ENCODE results near the gene EIPR1.

Gene EIPR1

DNA sequence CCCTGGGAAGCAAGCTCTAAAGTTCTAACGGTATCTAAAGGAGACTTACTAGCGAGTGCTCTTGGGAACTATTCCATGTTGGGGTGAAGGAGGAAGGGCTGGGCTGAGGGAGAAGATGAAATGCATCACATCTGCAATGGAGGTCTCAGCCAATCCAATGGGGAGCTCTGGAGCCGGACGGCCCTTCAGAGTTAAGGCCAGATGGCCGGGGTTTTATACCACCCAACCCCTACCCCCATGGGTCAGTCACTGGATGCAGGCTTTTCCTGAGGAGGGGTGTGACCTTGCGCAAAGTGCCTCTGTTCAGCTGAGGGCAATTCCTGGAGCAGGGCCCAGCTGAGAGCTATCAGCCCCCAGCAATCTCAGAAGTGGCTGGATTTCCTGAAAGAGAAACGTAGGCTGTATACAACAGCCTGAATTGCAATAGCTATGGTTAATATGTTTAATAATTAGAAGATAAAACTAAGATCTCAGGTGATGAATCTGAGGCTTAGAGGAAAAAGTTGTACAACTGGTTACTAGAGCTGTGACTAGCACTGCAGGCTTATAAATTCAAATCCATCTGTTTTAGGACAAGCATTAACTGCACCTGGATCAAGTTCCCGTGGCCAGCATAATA, 21.6 kb downstream of the EIPR1 start:
- no peak for DNase-seq

DNA sequence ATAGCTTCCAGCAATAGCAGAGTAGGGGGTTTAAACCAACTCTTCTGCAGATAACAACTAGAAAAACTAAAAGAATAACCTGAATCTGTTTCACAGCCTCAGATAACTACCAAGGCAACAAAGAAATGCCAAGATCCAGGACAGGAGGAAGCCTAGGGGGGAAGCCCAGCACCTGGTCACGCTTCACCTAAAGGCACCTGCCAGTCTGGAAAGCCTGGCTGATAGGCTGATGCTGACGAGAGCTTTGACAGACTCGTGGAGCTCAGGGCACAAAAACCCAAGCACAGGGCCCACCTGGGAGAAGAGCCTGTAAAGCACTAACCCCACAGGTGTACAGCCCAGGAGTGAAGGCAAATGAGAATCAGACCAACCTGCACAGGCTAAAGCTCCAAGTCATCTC, 22.6 kb downstream of the EIPR1 start:
- no peak for DNase-seq

DNA sequence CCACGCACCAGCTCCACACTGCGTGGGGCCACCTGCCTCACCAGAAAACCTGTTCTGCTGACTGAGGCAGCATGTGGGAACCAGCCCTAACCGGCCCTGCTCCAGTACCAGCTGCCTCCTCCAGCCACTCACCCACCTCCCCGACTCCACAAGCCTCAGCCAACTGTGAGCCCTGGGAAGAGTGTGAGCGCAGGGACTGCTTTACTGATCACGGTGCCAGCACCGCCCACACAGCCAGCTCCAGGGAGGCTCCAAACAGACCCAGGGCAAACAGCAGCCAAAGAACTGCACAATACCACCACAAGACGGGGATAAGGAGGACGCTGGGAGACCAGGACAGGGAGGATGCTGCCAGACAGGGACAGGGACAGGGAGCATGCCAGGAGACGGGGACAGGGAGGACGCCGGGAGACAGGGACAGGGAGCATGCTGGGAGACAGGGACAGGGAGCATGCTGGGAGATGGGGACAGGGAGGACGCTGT, 28.4 kb downstream of the EIPR1 start:
- DNase-seq: no peak

DNA sequence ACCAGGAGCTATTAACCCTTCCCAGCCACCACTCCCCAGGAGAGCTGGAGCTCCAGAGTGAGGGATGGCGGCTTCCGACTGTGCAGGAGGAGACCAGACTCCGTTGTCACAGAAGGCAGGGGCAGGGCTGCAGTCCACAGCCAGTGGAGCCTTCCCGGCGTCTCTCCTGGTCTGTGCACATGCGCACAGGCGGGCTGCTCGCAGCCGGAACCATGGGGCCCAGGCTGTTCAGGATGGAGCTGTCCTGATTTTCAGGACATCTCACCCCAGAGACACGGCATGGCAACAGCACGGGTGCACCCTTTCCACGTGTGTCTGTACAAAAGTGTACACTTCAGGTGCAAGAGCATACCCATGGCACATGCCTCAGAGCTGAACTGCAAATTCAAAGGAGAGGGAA, 28.9 kb downstream of the EIPR1 start:
- no peak for DNase-seq

DNA sequence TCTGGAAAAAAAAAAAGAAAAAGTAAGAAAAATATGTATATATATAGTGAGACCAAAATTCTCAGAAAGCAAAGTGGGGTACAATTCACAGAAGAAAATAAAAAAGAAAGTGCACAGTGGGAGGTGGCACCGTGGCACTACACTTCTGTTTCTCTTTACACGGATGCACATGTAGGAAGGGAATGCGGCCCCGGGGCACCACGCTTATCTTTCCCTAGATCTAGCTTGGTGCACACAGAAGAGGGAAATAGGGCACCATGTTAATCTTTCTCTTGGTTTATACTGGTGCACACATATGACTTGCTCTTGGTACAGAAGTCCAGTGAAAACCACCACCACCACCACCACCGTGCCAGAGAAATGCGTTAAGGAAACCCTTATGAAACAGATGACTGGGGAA, 32.0 kb downstream of the EIPR1 start:
- no peak for DNase-seq

DNA sequence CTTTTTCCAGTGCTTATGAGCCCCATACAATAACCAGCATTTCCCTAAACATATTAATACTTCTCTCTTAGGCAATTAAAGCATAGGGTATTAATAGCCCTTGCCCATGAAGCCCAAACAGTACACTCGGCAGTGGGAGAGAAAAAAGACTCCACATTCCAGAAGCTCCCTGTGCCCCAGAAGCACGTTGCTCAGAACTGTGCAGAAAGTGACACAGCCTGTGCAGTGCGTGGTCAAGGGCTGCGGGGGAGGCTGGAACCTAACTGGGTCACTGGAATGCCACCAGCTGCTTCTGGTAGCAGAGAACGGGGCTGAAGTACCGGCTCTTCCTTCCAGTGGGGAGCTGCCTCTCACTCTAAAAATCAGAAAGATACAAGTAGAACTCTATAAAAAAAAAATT, 32.7 kb downstream of the EIPR1 start:
- DNase-seq: no peak

DNA sequence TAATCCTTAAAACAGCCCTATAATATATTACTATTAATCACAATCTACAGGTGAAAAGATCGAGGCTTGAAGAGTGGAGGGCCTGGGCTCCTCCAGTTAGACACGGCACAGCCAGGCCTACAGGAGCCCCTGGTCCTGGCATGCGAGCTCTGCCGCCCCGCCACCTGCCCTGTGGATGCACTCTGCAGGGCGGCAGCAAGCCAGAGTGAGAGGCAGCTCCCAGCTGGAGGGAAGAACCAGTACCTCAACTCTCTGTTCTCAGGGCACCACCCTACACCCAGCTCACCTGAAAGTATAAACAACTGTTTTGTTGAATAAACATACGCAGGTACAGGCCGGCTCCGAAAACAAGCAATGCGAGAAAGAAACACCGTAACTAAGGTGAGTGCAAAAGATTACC, 34.6 kb downstream of the EIPR1 start:
- no peak for DNase-seq

DNA sequence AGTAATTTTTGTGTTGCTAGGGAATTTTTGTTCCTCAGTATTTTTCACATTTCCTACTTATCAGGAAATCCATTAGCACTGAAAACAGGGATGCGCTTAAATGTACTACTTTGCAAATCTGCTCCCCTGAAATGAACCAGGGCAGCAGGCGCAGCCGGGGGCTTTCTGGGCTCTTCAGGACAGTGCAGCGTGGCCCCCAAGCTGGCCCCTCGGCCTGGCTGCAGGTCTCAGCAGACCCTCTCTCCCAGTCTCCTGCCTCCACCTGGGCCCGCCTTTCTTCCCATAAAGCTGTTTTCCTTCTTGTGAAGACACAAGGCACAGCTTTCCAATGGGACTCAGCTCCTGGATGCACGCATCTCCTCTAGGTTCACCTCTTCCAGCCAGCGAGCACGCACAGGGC, 35.3 kb downstream of the EIPR1 start:
- no peak for DNase-seq

DNA sequence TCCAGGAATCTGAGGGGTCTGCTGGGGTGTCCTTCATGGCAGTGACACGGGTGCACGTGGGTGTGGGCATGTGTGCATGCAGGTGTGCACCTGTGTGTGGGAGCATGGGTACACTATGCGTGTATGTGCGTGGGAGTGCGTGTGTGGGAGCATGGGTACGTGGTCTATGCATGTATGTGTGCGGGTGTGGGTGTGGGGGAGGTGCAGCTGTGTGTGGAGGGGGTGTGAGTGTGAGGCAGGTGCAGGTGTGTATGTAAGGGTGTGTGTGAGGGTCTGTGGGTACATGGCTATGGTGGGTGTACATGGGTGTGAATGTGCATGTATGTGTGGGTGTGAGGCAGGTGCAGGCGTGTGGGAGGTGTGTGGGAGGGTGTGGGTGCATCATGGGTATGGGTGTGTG, 36.3 kb downstream of the EIPR1 start:
- no peak for DNase-seq

DNA sequence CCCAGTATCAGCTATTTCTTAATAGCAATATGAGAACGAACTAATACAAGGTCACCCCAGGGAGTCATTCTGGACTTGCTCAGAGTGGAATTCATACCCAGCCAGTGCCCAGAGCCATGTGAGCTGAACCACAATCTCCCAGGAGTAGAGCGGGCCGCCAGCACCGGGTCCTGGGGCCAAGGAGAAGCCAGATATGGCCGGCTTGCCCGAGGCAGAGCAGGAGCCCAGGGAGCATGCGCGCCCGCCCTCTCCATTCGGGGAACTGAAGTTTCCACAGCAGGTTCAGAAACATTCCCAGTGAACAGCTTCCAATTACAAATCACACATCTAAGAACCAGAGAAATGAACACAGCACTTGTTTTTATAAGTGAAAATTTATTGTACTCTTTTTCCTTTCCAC, 37.5 kb downstream of the EIPR1 start:
- DNase-seq: no peak

DNA sequence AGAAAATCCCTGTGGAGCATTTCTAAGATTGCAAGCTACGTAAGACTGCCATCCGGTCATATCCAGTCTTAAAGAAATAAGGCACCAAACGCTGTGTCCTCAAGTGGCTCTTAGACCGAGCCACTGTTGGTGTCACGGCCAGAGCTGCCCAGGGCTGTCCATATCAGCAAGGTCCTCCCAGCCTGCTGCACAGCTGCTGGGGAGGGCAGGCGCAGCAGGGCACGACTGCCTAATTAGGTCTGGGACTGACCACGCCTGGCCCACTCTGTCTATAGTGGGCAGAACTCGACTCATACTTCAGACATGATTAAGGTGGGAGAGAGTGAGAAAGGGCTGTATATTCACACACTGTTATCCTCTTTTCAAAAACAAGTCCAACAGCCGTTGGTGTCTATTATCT, 39.3 kb downstream of the EIPR1 start:
- no peak for DNase-seq

DNA sequence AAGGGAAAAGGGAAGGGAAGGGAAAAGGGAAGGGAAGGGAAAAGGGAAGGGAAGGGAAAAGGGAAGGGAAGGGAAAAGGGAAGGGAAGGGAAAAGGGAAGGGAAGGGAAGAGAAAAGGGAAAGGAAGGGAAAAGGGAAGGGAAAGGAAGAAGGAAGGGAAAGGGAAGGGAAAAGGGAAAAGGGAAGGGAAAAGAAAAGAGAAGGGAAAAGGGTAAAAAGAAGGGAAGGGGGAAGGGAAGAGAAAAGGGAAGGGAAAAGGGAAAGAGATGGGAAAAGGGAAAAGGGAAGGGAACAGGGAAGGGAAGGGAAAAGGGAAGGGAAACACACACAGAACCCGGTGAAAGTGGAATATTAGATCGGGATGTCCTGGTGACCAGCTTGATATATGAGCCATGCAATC, 40.8 kb downstream of the EIPR1 start:
- DNase-seq: no peak

DNA sequence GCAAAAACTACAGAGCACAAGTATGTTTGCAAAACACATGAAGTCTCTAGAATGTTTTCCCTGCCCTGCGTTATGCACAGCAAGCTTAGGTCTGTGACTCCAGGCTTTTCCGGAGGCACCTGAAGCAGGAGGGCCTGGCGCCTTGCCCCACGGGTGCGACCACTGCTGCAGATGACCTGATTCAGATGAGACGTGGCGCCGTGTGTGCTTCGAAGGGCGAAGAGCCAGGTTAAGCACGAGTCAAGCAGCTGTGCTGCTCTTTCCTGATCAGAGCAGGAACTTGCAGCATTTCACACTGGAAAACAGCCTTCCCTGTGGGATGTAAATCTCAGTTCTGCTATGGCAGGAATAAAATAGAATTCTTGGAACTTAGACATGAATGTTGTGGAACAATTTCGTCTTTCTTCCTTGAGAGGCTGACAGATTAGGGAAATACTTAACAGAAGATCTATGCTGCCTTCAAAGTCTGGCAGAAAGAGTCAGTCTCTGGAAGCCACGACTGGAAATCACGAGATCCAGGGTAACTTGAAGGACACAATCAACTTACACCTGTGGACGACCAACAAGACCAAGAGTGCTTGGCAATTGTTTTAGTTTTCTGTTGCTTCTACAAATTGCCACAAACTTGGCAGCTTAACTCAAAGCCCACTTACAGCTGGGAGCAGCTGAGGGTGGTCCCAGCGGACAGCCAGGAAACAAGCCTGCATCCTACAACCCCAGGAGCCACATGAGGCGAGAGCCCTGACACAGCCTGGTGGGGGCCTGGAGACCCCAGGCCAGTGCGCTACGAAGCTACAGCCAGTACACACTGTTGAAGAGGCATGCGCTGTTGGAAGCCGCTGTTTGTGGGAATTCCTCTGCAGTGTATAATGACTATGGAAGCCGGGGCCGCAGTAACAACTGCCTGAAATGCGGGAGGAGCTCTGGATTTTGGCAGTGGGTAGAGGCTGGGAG, 42.9 kb downstream of the EIPR1 start:
- no peak for DNase-seq

DNA sequence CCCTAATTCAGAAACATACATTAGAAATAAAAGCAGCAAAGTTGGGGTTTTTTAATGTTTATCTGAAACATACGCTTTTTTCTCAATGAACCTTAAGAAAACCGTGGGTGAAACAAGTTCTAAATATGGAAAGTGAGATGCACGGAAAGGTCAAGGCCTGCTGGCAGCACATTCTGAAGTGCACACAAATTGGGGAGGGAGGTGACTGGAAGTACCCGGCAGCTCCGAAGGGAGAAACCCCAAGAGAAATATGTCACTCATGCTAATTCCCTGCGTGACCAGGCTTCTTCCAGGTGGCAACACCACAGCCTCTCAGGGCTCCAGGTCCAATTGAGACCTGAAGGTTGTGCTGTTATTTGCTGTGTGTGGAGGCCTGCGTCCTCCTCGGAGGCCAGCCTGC, 45.5 kb downstream of the EIPR1 start:
- no peak for DNase-seq

DNA sequence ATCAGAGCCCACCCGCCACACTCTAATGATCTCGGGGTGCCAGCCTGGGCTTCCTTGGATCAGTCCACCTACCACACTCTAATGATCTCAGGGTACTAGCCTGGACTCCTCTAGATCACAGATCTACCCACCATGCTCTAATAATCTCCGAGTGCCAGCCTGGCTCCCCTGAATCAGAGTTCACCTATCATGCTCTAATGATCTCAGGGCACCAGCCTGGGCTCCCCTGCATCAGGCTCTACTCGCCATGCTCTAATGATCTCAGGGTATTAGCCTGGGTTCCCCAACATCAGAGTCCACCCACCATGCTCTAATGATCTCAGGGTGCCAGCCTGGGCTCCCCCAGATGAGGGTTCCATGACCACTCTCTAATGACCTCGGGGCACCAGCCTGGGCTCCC, 48.1 kb downstream of the EIPR1 start:
- DNase-seq: no peak

DNA sequence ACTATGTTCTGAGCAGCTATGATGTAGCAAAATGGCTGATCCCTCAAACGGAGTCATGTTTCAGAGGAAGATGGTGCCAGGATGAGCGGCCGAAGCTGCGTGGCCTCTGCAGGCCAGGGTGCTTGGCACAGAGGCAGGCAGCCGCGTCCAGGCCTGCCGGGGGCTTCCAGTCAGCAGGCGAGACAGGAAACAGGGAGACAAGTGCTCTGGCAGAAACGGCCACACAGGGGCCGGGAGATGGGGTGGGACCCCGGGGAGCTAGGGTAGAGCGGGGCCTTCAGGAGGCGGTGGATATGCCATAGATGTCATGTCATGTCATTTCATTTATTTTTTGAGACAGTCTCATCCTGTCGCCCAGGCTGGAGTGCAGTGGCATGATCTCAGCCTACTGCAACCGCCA, 50.7 kb downstream of the EIPR1 start:
- DNase-seq: no peak

DNA sequence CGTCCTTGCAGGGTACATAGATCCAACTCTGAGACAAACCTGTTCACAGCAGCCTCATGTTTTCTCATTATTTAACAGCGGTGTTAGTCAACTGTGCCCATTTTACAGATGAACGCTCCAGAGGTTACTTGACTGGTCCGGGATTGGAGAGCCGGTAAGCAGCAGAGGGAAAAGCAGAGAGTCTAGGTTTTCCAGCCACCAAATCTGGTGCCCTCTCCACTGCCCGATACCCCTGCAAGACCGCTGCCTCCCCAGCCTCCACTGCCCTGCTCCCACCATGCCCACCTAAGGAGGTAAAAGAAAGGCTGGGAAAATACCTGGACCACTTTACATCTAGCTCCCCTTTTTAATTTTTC, 51.5 kb downstream of the EIPR1 start:
- DNase-seq: no peak

DNA sequence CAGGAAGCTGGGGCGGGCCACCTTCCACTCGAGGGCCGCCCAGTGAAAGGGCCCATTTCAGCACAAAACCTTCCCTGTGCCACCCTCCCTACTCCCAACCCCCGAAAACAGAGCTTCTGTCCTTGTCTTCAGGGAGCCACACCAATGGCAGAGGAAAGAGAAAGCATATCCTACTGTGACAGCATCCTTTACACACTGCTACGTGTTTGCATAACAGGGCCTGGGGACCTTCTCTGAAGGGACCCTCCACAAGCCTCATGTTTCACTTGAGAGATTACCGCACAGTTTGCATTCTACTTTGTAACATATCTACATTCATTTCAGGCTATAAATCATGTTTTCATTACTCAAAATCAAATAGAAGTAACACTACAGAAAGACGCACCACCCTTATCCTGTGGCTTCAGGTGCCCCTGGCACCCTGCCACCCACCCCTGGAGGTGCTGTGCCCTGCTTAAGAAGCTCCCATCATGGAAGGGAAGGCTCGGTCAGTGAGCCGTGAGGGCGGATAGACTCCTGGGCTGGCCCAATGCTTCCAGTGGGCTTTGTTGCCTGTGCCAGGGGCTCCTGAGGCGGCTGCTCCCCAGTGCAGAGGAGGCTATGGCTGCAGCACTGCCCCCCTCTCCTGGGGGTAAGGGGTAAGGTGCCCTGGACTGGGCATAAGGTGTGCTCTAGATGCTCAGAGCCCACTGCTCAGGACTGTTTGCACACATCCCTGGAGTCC, 52.0 kb downstream of the EIPR1 start:
- DNase-seq: no peak

DNA sequence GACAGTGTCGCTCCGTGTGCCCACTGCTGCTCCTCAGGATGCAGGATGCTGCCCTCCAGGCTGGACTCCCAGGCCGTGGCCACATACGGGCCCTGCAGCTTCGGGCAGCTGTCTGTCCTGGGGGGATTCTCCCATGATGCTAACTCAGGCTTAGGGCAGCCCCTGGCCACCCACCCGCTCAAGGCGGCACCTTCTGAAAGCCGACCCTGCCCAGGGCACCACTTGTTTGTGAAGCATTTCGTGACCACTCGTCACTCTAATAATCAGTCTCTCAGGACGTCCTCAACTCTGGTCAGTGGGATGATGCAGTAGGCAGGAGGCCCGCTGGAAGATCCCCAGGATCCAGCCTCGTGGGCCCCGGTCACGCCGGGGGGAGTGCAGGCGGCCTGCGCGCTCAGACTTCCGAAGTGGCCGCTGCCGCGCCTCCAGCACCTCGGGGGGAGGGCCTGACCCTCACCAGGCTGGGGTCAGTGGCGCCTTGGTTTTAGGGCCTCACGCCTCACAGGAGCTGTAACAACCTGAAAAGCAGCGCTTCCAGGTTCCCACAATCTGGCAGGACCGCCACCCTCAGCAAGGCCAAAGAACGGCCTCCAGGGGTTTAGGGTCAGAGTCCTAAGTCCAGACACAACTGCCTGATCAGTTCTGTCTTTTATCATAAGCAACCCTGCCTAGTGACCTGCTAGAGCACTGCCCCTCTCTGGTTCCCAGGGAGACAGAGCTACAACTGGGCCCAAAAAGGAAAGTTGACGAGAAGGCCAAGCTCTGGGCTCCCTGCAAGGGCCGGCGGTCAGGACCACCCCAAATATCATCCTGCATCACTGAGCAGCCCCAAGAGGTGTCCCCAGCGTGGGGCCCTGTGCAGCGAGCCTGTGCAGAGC, 53.0 kb downstream of the EIPR1 start:
- no peak for DNase-seq

DNA sequence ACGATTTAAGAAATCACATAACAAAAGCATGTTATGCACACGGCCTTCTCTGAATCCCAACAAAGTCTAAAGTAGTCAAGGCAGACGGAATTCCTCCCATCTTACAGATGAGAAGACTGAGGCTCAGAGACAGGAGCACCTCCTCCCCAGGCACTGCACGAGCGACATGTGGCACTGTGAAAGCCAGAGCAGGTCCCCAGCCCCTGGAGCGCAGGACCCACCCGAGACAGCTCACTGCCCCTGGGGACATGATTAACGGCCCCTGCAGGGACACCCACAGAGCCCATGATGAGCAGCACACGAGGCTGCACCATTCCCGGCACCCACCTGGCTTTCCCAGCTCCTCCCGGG, 53.6 kb downstream of the EIPR1 start:
- DNase-seq: no peak

DNA sequence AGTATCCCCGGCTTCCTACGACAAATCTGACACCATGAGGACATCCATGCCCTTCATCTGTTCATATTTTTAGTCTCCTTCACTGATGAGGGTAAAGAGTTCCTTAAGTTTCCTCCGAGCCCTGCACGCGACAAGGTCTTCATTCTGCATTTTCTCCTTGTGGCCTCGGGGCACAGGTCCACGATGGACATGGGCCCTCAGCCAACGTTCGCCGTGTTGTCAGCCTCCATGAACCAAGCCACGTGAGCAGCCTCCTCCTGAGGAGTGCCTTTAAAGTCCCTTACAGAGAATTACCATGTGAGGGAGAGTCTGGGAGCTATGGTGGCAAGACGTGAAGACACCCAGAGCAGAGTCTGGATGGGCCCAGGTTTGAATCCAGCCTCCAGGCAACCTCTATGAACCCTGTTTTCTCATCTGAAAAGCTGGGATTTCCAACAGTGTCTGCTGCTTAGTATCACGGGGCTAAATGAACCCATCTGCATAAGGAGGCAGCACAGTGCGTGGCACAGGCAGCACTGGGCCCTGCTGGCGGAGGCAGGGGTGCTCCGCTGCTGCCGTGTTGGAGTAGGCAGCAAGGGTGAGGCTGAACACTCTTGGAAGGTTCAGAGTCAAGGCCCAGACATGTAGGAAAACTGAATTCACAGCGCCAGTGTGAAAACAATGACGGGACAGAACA, 54.1 kb downstream of the EIPR1 start:
- DNase-seq: no peak

DNA sequence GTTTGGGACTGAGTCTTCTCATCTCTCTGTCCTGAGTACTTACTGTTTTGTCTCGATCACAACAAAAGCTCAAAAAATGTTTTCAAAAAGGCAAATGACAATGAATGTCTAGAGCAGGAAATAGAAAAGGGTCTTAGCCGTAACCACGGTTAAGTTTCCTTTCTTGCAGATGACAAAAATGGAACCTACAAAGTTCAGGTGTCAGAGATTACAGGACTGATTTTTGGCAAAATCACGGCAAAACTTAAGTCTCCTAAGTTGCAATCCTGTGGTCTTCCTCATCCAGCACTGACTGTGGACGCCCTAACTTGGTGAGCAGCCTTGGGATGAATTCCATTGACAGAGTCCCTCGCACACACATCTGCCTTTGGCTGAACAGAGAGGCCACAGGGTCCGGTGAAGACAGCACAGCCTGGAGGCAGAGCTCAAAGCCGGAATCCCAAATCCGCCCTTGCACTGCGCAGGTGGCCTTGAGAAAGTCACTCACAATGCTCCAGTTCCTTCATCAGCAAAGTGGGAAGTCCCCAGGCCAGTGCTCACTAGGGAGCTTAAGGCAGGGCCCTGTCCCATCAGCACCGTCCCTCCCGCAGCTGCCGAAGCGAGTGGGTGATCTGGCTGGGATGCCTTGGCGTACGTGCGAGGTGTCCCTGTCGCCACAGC, 55.2 kb downstream of the EIPR1 start:
- DNase-seq: no peak
